ENCODE data around the gene NRSN1. TPM values are rescaled to one million over a fixed set of nuclear protein-coding genes. Genes with fewer than 3 reads are reported as not detected.

The NRSN1 gene, protein sequence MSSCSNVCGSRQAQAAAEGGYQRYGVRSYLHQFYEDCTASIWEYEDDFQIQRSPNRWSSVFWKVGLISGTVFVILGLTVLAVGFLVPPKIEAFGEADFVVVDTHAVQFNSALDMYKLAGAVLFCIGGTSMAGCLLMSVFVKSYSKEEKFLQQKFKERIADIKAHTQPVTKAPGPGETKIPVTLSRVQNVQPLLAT
- total RNA-seq = not detected in 2 replicates

DNA sequence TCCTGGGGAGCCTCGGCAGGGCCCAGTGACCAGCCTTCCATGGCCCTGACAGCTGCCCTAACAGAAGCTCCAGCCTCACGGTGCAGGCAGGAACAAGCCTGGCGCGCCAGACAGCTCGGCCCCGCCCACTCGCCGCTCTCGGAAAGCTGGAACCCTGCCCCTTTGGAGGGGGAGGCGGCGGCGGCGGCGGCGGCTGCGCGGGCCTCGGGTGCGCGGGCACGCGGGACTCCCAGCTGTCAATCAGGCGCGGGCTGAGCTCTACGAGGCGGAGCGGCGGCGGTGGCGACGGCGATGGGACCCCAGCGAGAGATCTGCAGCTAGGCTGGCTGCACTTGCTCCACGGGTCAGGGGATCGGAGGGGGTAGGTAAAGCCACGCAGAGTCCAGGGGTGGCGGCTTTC lies at the start of gene NRSN1:
NRSN1 (plus strand) TSS at position 236 of the 400 bp plus-strand sequence. CDS start 8,113 bp downstream, outside the sequence.

Small RNA genes within 50 kb of the gene (small RNA-seq; reads per million reads assigned to genes)
- gene RF00218 = not detected

Other genes starting within 250 kb of the NRSN1 start
- not detected in 2 replicates for gene DCDC2, start 231.8 kb downstream of the NRSN1 start, total RNA-seq